OCI-LY3 (cell line): ENCODE data around the gene PPP1R36.

ENCODE experiments used
- EZH2phosphoT487 ChIP-seq: fragments of 200-600 bp; shearing (Covaris generic); IDR thresholded peaks from 2 replicates; pipeline ENCODE4 v1.6.1; 2018; ENCODE audit warnings: antibody characterized with exemption, mixed run types, low read depth
- TF ChIP-seq, protein P1 (sequence below): fragments of 200-600, 300-600 bp; sonication (generic); IDR thresholded peaks from 2 replicates; pipeline ENCODE4 v1.5.1; 2014; ENCODE audit warnings: antibody characterized with exemption, low read length, low read depth

DNA sequence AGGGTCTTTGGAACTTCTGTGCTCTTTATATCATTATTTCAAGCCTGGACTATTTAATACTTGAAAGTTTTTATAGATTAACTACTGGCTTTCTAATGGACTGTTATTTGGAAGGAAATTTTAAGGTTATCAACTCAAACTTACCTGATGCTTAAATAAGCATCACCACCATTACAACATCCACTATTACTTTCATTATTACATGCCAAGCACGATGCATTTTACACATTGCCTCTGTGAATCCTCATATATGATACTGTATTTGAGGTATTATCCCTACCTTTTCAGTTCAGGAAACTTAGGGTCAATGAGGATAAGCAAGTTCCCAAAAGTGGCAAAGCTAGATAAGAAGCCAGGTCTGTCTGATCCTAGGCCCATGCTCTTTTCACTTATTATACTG lies 32.8 kb upstream of the PPP1R36 start:
- TF ChIP-seq, protein P1, sequence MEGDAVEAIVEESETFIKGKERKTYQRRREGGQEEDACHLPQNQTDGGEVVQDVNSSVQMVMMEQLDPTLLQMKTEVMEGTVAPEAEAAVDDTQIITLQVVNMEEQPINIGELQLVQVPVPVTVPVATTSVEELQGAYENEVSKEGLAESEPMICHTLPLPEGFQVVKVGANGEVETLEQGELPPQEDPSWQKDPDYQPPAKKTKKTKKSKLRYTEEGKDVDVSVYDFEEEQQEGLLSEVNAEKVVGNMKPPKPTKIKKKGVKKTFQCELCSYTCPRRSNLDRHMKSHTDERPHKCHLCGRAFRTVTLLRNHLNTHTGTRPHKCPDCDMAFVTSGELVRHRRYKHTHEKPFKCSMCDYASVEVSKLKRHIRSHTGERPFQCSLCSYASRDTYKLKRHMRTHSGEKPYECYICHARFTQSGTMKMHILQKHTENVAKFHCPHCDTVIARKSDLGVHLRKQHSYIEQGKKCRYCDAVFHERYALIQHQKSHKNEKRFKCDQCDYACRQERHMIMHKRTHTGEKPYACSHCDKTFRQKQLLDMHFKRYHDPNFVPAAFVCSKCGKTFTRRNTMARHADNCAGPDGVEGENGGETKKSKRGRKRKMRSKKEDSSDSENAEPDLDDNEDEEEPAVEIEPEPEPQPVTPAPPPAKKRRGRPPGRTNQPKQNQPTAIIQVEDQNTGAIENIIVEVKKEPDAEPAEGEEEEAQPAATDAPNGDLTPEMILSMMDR, result no peak
- TF ChIP-seq EZH2phosphoT487, result no peak
